ENCODE measurements around the gene UMOD.

DNA sequence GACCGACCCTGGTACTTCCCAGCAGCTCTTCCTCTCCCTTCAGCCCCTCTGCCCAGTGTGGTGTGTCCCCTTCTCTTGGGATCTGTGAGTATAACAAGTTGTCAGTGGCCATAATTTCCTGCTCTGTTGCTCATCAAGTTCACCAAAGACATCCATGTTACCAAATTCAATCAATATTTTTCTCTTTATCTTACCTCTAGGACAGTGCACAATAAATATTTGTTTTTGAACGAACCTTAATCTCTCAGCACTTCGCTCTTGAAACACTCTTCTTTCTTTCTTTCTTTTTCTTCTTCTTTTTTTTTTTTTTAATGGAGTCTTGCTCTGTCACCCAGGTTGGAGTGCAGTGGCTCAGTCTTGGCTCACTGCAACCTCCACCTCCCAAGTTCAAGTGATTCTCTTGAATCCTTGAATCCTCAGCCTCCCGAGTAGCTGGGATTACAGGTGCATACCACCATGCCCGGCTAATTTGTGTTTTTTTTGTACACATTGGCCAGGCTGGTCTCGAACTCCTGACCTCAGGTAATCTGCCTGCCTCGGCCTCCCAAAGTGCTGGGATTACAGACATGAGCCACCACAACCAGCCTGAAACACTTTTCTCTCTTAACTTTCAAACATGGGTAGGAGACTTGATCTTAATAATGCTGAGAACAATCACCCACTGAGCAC lies 2.7 kb upstream of the UMOD start:
- no peak for TF ChIP-seq CTCF (conservative IDR thresholded peaks at IDR 0.05; ENCODE audit: low read depth, low read length)
- no peak for TF ChIP-seq EZH2phosphoT487 (IDR thresholded peaks at IDR 0.05; ENCODE audit: borderline replicate concordance, low read length)
